ENCODE results near the gene DDX39A.
"Not testable (repeated sequence)": the region's sequence is repeated elsewhere in the genome, so short reads cannot be mapped to it uniquely, and the experiment has no call there.

The DDX39A gene

GRCh38 chr19:14407605-14408484 lies 11.3 kb downstream of the DDX39A start:
- peak; percentile 60 for DNase-seq

DNA sequence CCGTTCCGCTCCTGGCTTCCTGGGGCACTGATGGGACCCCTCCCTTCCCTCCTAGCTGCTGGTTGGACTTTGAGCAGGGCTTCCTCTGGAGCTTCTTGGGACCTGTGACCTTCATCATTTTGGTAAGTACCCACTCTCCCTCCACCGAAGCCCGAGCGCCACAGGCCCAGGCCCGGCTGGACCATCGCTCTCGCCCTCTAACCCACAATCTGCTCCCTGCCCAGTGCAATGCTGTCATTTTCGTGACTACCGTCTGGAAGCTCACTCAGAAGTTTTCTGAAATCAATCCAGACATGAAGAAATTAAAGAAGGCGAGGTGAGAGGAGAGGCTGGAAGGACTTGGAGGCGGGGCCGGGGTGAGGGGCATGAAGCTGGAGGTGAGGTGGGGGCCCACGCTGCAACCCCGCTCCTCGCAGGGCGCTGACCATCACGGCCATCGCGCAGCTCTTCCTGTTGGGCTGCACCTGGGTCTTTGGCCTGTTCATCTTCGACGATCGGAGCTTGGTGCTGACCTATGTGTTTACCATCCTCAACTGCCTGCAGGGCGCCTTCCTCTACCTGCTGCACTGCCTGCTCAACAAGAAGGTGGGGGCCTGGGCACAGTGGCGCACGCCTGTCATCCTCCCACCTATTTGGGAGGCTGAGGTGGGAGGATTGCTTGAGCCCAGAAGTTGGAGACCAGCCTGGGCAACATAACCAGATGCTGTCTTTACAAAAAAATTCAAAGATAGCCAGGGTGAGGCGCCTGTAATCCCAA lies 12.3 kb downstream of the DDX39A start:
- DNase-seq: peak; percentile 46

- peak; percentile 91 for DNase-seq
These were observed 13.1 kb downstream of the DDX39A start for GRCh38 chr19:14405758-14406644.

DNA sequence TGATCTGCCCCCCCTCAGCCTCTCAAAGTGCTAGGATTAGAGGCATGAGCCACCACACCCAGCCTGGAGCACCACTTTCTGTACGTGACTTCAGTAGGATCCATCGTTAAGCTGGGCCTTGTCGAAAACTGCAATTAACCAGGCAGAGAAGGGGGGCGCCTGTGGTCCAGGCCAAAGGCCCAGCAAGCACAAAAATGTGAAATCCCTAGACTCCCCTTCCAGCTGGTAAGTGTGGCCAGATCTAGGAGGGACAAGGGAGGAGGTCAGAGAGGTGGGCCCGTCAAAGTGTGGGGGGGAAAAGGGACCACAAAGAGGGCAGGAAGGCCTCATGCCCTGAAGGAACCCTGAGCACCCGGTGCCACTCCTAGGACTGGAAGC lies 13.8 kb downstream of the DDX39A start:
- DNase-seq: no peak

- peak; percentile 54 for DNase-seq
These were observed 14.8 kb downstream of the DDX39A start for GRCh38 chr19:14404312-14404711.

- DNase-seq: peak; percentile 42
These were observed 15.8 kb downstream of the DDX39A start for GRCh38 chr19:14403145-14403930.

- DNase-seq: peak; percentile 52
These were observed 16.6 kb downstream of the DDX39A start for GRCh38 chr19:14402332-14403144.

DNA sequence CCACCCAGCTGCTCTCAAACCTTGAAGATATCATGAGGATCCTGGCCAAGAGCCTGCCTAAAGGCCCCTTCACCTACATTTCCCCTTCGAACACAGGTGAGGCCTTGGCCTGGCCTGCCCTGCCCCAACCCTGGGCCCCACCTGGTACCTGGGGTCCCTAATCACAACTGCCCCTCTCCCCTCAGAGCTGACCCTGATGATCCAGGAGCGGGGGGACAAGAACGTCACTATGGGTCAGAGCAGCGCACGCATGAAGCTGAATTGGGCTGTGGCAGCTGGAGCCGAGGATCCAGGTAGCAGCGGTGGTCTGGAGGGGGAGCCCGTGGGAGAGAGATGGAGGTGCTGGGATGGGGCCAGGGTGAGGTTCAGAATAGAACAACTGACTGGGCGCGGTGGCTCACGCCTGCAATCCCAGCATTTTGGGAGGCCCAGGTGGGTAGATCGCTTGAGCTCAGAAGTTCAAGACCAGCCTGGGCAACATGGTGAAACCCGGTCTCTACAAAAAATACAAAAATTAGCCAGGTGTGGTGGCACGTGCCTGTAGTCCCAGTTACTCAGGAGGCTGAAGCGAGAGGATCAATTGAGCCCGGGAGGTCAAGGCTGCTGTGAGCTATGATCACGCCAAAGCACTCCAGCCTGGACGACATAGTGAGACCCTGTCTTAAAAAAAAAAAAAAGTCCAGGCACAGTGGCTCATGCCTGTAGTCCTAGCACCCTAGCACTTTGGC lies 17.5 kb downstream of the DDX39A start:
- DNase-seq: peak; percentile 49

DNA sequence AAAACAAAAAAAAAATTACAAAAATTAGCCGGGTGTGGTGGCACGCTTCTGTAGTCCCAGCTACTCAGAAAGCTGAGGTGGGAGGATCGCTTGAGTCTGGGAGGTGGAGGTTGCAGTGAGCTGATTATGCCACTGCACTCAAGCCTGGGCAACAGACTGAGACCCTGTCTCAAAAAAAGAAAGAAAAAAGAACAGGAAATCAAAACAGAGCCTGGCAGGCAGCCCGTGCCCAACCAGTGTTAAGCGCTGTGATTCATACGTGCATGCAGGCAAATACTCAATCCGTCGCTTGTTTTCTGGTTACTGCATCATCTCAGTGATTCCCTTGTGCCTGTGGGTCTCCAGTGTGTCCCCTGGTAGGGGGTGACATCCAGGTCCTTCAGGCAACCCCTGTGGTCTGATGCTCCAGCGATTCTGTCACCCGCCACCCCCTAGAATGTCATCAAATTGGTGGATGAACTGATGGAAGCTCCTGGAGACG lies 18.1 kb downstream of the DDX39A start:
- DNase-seq: peak; percentile 48

DNA sequence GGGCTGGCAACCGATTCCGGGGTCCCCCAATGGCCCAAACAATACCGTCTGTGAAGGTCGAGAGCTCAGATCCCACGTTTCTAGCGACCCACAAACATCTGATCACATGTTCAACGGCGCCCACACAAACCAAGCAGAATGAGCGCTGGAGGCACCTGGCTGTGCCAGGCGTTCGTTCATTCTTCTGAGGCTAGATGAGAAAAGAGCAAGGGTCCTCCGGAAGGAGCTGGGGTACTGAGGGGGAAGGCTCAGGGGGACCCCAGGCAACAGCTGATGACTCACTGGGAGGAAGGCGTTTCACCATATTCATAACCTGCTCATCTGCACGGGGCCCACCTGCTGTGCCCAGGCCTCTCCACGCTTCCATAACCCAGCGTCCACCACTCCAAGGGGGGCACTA lies 22.0 kb downstream of the DDX39A start:
- peak; percentile 40 for DNase-seq

DNA sequence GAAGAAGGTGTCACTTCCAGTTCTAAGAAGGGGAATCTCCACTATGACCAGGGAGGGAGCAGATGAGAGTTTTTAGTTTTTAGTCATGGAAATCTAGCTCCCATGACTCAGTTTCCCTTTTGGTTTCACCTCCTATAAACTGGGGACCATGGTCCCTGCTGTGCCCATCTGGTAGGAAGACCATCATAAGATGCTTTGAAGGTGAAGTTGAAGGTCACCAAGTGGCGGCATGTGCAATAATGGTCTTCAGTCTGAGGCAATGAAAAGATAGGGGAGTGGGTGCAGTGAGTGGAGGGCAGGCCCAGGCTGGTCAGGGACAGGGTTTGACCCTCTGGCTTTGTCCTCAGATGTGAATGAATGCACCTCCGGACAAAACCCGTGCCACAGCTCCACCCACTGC lies 22.4 kb downstream of the DDX39A start:
- DNase-seq: not testable (repeated sequence)

DNA sequence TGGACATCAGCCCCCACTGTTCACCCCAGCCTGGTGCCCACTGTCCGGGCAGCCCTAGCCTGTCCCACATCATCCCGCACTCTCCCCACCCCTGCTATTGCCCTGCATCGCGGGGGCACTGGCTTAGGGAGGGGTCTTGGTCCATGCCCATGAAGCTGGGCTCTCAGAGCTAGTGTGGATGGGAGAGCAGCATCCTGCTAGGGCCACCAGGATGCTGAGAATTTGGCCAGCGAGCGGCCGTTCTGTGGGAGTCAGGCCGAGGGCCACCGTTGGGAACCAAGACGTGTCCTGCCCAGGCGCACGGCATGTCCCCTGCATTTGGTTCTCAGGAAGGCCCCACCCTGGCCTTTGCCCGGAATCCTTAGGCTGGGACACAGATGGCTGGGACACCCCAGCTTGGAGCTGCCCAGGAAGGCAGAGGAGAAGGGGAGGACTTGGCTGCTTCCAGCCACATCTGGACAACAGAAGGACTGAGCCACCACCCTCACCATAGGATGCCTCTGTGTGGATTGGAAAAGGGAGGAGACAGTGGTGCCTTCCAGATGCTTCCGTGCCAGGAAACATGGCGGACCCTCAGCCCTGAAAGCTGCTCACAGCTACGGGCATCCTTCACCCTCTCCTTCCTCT lies 23.3 kb downstream of the DDX39A start:
- no peak for DNase-seq

DNA sequence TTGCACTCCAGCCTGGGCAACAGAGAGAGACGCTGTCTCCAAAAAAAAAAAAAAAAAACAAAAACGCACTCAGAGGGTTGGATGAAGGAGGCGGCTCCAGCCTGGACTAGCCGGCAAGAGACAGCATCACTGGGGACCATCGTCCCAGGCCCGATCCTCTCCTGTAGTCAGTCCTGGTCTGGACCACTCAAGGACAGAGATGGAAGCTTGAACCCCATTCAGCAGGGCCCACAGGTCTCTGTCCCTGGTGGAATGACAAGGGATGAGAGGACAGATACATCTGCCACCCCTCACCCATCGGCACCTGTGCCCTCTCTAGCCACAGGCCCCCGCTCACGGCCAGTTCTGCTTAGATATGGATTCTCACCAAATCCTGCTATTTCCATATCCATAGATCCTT lies 23.9 kb downstream of the DDX39A start:
- no peak for DNase-seq

- no peak for DNase-seq
These were observed 25.0 kb downstream of the DDX39A start for GRCh38 chr19:14394167-14394566.

DNA sequence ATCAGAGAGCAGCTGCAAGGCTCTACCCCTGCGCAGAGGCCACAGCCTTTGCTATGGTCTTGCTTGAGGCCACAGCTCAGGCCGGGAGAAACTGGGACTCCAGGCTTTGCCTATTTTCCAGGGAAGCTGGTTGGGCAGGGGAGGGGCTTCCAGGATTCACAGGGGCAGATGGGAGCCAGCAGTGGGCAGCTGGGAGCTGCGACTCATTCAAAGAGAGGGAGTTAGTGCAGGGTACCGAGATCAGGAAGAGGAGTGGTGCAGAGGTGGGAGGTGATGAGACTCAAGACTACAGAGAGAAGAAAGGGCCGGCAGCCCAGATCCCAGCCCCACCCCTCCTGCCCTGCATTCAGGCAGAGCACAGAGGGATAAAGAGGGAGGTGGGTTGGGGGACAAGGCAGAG lies 25.8 kb downstream of the DDX39A start:
- DNase-seq: no peak

GRCh38 chr19:14391156-14391821 lies 27.9 kb downstream of the DDX39A start:
- DNase-seq: no peak

DNA sequence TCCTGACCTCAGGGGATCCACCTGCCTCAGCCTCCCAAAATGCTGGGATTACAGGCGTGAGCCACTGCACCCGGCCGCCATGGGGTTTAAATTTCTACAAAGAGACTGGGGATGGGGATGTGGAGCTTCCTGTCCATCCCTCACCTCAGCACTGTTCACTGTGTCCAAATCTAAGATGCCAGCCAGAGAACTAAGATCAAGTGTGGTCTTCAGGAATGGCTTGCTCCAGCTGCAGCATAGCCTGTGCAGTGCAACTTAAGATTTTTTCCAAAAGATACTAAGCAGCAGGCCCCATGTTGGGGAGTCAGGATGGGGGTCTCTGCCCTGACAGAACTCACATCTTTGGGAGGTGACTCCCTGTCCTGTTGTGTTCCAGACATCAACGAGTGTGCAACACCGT lies 28.6 kb downstream of the DDX39A start:
- no peak for DNase-seq

GRCh38 chr19:14385492-14385891 lies 33.6 kb downstream of the DDX39A start:
- peak; percentile 72 for DNase-seq

Measured in CD4-positive, alpha-beta T cell treated with Interleukin-12 subunit alpha and Interleukin-12 subunit beta, for 1 hour (primary cell).